RWPE2 (cell line): ENCODE measurements around the gene WIPF2.
A peak's percentile ranks its signal among the peaks of the same experiment; 100 is the strongest.
"Not testable (repeated sequence)": the region's sequence is repeated elsewhere in the genome, so short reads cannot be mapped to it uniquely, and the experiment has no call there.

Experiments
- ATAC-seq: fragments of 200-7000 bp; cut with Tn5 transposase; 3 replicates; pipeline ENCODE4 v1.9.1; 2021; ENCODE audit warnings: low read depth
- DNase-seq: peaks from one replicate; pipeline ENCODE4 v3.0.0-alpha.2; 2020; ENCODE audit warnings: low spot score
- H3K27ac ChIP-seq: fragments of 450-650 bp; 2 replicates; pipeline ENCODE4 v1.5.1; 2017; ENCODE audit warnings: mild to moderate bottlenecking; ENCODE audit not compliant: poor library complexity, severe bottlenecking
- H3K27me3 ChIP-seq: fragments of 250-450 bp; sonication (Bioruptor Pico); 2 replicates; pipeline ENCODE4 v1.5.1; 2021; ENCODE audit warnings: mild to moderate bottlenecking, moderate library complexity; ENCODE audit not compliant: insufficient read depth, poor library complexity, severe bottlenecking
- H3K36me3 ChIP-seq: fragments of 250-450 bp; sonication (Bioruptor Pico); 2 replicates; pipeline ENCODE4 v1.5.1; 2020; ENCODE audit warnings: low read depth, mild to moderate bottlenecking, moderate library complexity
- H3K4me1 ChIP-seq: fragments of 250-450 bp; sonication (Bioruptor Pico); 2 replicates; pipeline ENCODE4 v1.5.1; 2021; ENCODE audit warnings: mild to moderate bottlenecking, moderate library complexity; ENCODE audit not compliant: insufficient read depth, poor library complexity, severe bottlenecking
- H3K4me3 ChIP-seq: fragments of 250-450 bp; sonication (Bioruptor Pico); 2 replicates; pipeline ENCODE4 v1.5.1; 2021; ENCODE audit warnings: mild to moderate bottlenecking, moderate library complexity; ENCODE audit not compliant: severe bottlenecking
- H3K9me3 ChIP-seq: fragments of 250-450 bp; sonication (Bioruptor Pico); 2 replicates; pipeline ENCODE4 v1.5.1; 2021; ENCODE audit warnings: mild to moderate bottlenecking, moderate library complexity; ENCODE audit not compliant: severe bottlenecking
- CTCF ChIP-seq: fragments of 450-650 bp; IDR thresholded peaks from one replicate; pipeline ENCODE4 v1.5.1; 2017; ENCODE audit warnings: mild to moderate bottlenecking, moderate library complexity; ENCODE audit not compliant: poor library complexity, severe bottlenecking

The WIPF2 gene

GRCh38 chr17:40301315-40301714, 82.2 kb downstream of the WIPF2 start:
- TF ChIP-seq CTCF, result peak; percentile 30
- H3K27ac ChIP-seq, result no peak overlapping the region
- no peaks in the 10 kb centered on the region for H3K9me3 ChIP-seq
- peaks cover 11% of the 10 kb centered on the region for H3K4me1 ChIP-seq
- H3K27me3 ChIP-seq, result no peaks in the 10 kb centered on the region
- DNase-seq, result no peak
- peaks cover 77% of the 10 kb centered on the region for H3K36me3 ChIP-seq
- no peak overlapping the region for H3K4me3 ChIP-seq
- no peak for ATAC-seq

GRCh38 chr17:40303009-40303657, 84.0 kb downstream of the WIPF2 start:
- ATAC-seq (0 out of 3 replicates have a peak, but pooled peaks have one; percentile 35), DNase-seq (no peak)
- peaks cover 58% of the 10 kb centered on the region for H3K36me3 ChIP-seq
- H3K27ac ChIP-seq, result peak overlapping the region; percentile 36
- no peak overlapping the region for H3K4me3 ChIP-seq
- H3K9me3 ChIP-seq, result no peaks in the 10 kb centered on the region
- H3K27me3 ChIP-seq, result no peaks in the 10 kb centered on the region
- H3K4me1 ChIP-seq, result peaks cover 26% of the 10 kb centered on the region
- TF ChIP-seq CTCF, result peak; percentile 84

GRCh38 chr17:40303708-40304551, 84.8 kb downstream of the WIPF2 start:
- no peak for TF ChIP-seq CTCF
- H3K27me3 ChIP-seq, result no peaks in the 10 kb centered on the region
- H3K9me3 ChIP-seq, result no peaks in the 10 kb centered on the region
- ATAC-seq (0 out of 3 replicates have a peak, but pooled peaks have one; percentile 17), DNase-seq (no peak)
- H3K4me1 ChIP-seq, result peaks cover 30% of the 10 kb centered on the region
- peak overlapping the region; percentile 36 for H3K27ac ChIP-seq
- peaks cover 51% of the 10 kb centered on the region for H3K36me3 ChIP-seq
- H3K4me3 ChIP-seq, result no peak overlapping the region

GRCh38 chr17:40304552-40304863, 85.4 kb downstream of the WIPF2 start:
- not testable (repeated sequence) for H3K9me3 ChIP-seq, H3K27me3 ChIP-seq, DNase-seq, H3K4me3 ChIP-seq, ATAC-seq
- H3K27ac ChIP-seq, result peak overlapping the region; percentile 36
- H3K36me3 ChIP-seq, result peaks cover 46% of the 10 kb centered on the region
- H3K4me1 ChIP-seq, result peaks cover 30% of the 10 kb centered on the region

GRCh38 chr17:40304866-40305265, 85.8 kb downstream of the WIPF2 start:
- Histone ChIP-seq H3K4me1 (peaks cover 34% of the 10 kb centered on the region), H3K27ac (peak overlapping the region; percentile 36), H3K36me3 (peaks cover 43% of the 10 kb centered on the region)
- H3K9me3 ChIP-seq, DNase-seq, H3K27me3 ChIP-seq, ATAC-seq, H3K4me3 ChIP-seq: not testable (repeated sequence)
